HG03060 (cell line): ENCODE data around the gene CIROP.

Experiments
- ATAC-seq: cut with Tn5 transposase; IDR thresholded peaks from one replicate; pipeline ENCODE4 v1.9.1; 2021; ENCODE audit warnings: low read depth, moderate number of reproducible peaks; ENCODE audit not compliant: unreplicated experiment

CIROP gene

GRCh38 chr14:23054000-23054811 lies 50.6 kb downstream of the CIROP start:
- no peak for ATAC-seq

DNA sequence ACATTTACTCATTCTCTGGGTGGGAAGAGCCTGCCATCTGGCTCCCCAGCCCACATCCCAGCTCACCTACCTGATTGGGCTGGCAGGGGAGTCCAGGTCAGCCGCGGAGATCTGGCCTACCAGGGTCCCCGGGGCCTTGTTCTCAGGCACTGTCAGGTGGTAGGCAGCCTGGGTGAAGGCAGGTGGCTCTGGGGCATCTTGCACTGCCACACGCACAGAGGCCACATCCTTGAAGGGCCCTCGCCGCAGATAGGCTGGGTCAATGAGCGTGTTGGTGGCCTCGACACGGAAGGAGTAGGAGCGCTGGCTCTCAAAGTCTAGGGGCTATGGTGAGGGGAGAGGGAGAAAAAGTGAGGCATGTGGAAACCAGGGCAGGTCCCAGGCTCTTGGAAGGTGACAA lies 51.4 kb downstream of the CIROP start:
- ATAC-seq: no peak

DNA sequence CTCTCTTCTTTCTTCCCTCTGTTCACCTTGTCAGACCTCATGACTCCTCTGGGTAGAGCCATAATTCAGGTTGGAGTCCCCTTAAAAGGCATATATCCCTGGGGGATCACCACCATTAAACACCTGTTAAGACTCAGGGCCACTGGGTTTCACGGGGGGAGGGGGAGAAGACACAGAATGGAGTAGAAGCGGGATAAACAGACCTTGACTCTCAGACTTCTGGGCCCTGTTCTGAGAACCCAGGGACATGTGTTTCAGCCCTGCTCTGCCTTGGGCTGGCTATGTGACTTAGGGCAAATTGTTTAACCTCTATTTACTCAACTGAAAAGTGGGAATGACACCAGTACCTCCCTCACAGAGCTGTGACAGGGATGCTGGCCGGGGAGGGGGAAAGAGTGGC lies 52.1 kb downstream of the CIROP start:
- no peak for ATAC-seq

- ATAC-seq: no peak
Observed at GRCh38 chr14:23052182-23052623, 52.6 kb downstream of the CIROP start.

DNA sequence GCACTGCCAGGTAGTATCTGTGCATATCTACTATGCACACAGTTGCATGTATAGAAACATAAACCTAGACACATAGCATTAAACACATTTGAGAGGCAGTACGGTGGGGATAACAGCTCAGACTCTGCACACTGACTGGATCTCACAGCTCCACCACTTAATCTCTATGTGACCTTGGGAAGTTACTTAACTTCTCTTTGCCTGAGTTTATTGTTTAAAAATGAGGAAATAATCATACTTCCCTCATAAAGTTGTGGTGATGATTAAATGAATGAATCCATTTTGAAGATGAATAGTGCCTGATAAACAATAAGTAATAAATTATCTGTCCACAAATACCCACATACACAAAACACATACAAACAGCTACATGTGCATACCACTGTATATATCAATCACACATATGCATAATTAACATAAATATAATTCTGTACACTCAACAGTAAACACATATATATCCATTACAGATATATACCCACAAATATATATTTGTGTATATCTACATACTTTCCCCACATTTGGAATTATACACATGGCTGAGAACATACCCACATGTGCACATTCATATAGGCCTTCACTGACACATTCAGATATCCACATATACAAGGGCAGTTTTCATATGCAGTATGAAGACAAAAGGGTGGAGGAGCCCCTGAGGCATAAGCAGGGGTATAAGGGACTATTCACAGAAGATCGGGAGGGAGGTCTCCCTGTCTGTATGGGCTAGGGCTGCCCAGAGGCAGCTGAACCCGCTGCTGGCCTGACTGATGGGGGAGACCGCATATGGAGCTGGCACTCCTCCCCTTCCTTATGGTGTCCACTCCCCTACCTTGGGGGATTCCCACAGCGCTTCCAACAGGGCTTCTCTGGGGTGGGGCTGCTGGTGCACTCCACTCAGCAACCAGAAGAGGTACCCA lies 53.4 kb downstream of the CIROP start:
- ATAC-seq: no peak
